Caki2 (cell line): ENCODE measurements around the gene EIF2AK2. TPM values are rescaled to one million over a fixed set of nuclear protein-coding genes. Genes with fewer than 3 reads are reported as not detected.
A peak's percentile ranks its signal among the peaks of the same experiment; 100 is the strongest.

ENCODE experiments used
- DNase-seq: peaks from one replicate; pipeline ENCODE4 v3.0.0-alpha.2; 2015; ENCODE audit warnings: low read depth
- in situ Hi-C: cut with HindIII; loops from 2 replicates; pipeline ENCODE4 v1.10.0; 2016; ENCODE audit warnings: low sequenced_read_pairs, low pct_unique_long_range_greater_than_20kb, mixed read lengths
- total RNA-seq: library from RNA; depleted of rRNA; stranded (reverse); fragments of >200 nt; shearing (Covaris generic); gene quantifications from 2 replicates; pipeline ENCODE4 v1.2.3, GENCODE V29; 2014; ENCODE audit warnings: low replicate concordance

EIF2AK2 gene
- total RNA-seq, 1 experiment from 2014 or later = 17.0 TPM

DNA sequence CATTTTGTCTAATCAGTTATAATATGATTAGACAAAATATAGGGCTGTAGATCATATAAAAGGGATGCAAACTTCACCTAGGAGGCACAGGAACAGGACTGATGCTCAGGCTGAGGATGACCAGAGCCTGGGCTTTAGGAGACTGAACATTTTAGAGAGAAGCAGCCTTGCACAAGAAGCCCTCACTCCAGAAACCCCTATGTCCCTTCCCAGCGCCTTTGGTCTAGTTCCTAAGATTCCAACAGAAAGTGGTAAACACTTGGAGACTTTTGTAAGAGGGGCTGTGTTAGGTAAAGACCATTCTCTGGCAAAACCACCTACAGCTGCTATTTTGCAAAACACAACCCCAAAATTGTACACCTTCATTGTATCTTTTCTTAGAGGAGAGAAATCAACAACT is 39.2 kb downstream of the EIF2AK2 start:
- in situ Hi-C loops = no loop called here
- no peak for DNase-seq

DNA sequence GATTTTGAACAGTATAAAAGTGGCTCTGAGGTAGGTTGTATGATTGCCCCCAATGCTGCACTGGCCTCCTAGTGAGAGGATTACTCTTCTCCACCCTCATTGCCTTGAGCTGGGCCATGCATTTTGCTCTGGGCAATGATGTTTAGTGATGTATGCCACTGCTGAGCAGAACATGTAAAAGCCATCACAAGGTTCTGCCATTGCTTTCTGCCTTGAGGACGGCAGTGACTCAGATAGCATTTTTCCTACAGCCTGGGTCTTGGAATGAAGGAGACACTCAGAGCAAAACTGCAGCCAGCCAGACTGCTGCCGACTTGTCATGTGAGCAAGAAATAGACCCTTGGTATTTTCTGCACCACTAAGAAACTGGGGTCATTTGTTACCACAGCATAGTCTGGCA is 44.8 kb downstream of the EIF2AK2 start:
- in situ Hi-C loops = no loop called here

DNA sequence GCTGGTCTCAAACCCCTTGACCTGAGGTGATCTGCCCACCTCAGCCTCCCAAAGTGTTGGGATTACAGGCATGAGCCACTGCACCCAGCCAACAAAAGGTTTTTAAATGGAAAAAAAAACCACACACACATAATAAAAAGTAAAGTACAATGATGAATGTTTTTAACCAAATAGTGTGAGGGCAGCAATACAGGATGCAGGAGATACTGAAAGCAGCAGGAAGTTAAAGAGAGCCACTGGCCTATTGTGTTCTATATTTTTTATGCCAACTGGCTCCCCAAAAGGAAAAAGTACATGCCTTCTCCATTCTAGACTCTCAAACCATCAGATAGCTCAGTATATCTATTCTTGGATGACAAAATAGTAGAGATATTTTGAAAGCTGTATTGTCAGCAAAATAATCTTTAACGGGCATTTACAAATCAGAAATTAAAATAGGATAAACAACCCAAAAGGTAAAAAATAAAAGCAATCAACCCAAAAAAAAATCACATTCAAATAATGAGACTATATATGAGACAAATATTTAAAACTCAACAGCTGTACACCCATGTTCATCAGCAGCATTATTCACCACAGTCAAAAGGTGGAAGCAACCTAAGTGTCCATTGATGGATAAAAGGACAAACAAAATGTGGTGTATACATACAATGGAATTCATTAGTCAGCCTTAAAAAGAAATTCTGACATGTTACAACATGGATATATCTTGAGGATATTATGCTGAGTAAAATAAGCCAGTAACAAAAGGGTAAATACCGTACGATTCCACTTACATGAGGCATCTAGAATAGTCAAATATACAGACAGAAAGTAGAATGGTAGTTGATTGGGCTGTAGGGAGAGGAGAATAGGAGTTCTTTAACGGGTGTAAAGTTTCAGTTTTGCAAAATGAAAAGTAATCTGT is 46.2 kb downstream of the EIF2AK2 start:
- in situ Hi-C loops = no loop called here
- DNase-seq = no peak

More for the DNA sequence above, 44.8 kb downstream of the EIF2AK2 start:
- DNase-seq = no peak

DNA sequence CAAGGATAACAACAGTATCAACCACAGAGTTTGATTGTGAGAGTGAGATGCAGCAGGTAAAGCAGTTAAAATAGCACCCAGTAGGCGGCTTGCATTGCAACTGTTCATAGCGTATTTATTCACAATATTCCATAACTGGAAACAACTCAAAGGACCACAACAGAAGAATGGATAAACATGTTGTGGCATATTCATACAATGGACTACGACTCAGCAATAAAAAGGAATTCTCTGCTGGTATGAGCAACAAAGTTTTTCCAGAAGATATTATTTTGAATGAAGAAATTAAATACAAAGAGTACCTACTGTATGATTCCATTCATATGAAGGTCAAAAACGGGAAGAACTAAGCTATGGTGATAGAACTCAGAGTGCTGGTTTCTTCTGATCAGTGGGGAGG is 47.3 kb downstream of the EIF2AK2 start:
- DNase-seq = no peak
- in situ Hi-C loops = no loop called here

DNA sequence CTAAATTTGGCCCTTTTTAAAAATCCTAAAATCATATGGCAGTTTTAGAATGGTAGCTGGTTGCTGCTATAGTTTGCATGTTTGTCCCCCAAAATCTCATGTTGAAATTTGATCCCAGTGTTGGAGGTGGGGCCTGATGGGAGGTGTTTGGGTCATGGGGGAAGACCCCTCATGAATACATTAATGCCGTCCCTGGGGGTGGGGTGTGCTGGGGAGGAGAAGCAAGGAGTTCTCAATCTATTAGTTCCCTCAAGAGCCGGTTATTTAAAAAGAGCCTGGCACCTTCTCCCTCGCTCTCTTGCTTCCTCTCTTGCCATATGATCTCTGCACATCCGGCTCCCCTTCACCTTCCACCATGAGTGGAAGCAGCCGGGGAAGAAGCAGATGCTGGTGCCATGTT is 51.6 kb downstream of the EIF2AK2 start:
- no peak for DNase-seq
- in situ Hi-C loops = no loop called here

DNA sequence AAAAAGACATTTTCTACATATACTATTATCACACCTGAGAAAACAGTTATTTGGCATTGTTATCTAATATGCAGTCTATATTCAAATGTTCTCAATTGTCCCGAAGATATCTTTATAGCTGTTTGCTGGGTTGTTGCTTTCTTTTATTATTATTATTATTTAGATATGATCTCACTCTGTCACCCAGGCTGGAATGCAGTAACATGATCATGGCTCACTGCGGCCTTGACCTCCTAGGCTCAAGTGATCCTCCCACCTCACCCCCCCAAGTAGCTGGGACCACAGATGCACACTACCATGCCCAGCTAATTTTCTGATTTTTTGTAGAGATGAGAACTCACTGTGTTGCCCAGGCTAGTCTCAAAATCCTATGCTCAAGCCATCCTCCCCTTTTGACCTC is 52.6 kb downstream of the EIF2AK2 start:
- in situ Hi-C loops = no loop called here
- no peak for DNase-seq

DNA sequence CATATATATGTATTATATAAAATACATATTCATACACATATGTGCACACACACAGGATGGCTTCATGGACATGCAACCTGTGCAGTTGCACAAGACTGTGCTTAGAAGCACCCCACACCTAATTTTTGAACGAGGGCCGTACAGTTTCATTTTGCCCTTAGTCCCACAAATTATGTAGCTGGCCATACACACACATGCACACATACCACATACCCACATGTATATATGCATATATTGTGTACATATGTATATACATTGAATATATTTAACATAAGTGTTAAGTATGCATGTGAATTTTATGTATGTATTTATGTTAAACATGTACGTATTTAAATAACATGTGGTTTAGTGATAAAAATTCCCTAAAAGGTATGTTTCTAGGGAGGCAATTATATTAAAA is 54.2 kb downstream of the EIF2AK2 start:
- in situ Hi-C loops = no loop called here

DNA sequence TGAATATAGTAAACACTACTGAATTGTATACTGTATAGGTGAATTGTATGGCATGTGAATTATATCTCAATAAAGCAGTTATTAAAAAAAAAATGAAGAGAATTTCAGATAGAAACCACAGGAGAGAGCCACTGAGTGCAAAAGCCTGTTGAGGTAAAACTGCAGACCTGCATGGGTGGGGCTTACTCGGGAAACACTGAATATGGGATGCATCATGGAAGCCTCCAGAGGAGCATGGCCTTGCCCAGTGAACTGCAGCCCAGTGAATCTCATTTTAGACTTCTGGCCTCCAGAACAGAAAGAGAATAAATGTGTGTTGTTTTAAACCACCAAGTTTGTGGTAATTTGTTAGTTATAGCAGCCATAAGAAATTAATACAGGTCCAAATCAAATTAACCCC is 56.7 kb downstream of the EIF2AK2 start:
- in situ Hi-C loops = no loop called here
- no peak for DNase-seq

More for the DNA sequence above, 54.2 kb downstream of the EIF2AK2 start:
- DNase-seq = no peak

DNA sequence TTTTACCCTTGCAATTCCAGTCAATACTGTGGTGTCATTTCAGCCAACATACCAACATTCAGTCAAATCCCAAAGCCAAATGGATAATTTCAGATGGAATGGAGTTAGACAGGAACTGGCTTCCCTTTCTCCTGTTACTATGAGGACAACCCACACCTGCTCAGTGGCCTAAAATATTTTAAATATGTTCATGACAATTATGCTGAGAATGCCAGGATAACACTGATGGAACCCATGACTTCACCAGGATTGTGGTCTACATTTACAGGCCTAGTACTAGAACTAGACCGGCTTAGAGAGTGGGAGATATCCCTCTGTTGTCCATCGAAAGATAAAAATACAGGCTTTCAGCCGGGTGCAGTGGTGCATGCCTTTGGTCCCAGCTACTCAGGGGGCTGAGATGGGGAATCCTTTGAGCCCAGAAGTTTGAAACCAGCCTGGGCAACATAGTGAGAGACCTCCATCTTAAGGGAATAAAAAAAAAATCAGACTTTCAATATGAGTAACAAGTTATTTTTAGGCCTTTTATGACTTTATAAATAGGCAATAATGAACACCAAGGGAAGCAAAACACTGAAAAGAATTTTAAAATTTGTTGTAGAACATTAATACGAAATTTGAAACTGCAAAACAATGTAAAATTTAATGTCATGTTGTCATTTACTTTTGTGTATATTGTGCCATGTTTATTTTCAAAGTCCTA is 58.2 kb downstream of the EIF2AK2 start:
- no peak for DNase-seq
- in situ Hi-C loops = no loop called here

DNA sequence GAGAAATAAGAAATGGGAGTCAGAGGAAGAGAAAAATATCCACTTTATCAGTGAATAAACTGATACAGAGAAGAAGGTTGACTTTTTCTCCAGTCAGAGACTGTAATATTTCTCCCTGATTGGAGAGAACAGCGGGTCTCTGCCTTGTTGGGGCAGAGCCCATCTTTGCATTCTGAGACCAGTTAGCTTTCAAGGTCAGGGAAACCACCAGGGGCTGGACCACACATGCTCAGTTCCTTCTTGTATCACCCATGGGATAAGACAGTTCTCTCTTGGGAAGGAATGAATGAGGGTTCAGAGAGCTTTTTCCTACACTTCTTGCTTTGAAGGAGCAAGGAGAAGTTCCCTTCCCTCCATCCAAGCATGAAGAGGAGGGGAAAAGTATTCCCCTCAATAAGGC is 60.2 kb downstream of the EIF2AK2 start:
- in situ Hi-C loops = no loop called here
- no peak for DNase-seq

DNA sequence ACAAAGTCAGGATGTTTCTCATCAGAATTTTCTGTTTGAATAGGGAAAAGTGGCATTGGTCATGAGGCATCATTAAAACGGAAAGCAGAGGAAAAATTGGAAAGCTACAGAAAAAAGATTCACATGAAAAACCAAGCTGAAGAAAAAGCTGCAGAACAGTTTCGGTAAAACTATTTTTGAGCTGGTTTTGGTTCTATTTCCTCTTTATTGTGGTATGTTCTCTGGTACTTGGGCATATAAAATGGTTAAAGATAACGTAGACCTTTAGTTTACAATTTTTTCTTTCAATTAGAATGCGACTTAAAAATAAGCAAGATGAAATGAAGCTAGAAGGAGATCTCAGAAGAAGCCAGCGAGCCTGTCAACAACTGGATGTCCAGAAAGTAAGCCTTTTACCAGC is 64.9 kb downstream of the EIF2AK2 start:
- DNase-seq = no peak
- in situ Hi-C loops = no loop called here

DNA sequence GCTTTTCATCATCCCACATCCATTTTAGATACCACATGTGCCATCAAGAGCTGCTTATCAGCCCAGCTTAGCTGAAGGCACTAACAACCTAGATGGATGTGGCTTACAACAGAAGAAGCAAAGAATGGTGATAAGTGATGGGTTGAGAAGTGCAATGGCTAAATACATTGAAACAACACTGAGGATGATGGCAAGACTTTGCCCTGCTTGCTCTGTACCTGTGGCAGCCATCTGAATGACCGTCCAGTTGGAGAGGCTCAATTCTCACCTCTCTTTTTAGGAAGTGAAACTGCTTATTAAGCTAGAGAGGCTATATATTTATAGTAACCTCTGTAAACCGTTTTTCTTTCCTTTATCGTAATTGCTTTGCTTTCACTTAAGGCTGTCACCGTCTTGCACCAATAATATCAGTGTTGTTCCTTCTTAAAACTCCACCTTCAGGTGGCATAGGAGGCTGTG is 66.7 kb downstream of the EIF2AK2 start:
- in situ Hi-C loops = no loop called here
- no peak for DNase-seq

DNA sequence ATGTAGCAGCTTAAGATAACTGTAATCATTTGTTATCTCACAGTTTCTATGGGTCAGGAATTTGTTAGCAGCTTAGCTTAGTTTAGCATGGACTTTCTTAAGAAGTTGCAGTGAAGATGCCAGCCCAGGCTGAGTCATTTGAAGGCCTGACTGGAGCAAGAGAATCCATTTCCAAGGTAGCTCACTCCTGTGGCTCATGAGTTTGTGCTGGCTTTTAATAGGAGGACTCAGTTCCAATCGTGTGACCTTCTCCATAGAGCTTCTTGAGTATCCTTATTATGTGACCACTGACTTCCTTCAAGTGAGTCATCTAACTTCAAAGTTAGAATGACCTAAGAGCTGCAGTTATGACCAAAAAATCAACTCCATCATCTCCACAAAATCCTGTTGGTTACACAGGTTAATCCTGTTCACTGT is 71.0 kb downstream of the EIF2AK2 start:
- peak; percentile 30 for DNase-seq
- in situ Hi-C loops = no loop called here

DNA sequence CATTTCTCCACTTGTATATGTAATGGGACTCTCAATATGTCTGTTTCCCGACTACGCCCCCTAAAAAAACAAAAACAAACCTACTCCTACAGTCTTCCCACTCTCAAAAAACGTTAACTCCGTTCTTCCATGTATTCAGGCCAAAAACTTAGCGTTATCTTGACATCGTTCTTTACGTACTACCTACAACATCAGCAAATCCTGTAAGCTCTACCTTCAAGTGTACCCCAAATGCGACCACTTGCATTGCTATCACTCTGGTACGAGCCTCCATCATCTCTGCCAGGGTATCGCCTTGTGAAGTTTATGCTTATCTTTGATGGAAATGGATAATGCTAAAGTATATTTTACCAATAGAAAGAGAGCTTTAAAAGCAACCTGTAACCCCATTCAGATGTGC is 72.0 kb downstream of the EIF2AK2 start:
- in situ Hi-C loops = no loop called here
- DNase-seq = no peak

DNA sequence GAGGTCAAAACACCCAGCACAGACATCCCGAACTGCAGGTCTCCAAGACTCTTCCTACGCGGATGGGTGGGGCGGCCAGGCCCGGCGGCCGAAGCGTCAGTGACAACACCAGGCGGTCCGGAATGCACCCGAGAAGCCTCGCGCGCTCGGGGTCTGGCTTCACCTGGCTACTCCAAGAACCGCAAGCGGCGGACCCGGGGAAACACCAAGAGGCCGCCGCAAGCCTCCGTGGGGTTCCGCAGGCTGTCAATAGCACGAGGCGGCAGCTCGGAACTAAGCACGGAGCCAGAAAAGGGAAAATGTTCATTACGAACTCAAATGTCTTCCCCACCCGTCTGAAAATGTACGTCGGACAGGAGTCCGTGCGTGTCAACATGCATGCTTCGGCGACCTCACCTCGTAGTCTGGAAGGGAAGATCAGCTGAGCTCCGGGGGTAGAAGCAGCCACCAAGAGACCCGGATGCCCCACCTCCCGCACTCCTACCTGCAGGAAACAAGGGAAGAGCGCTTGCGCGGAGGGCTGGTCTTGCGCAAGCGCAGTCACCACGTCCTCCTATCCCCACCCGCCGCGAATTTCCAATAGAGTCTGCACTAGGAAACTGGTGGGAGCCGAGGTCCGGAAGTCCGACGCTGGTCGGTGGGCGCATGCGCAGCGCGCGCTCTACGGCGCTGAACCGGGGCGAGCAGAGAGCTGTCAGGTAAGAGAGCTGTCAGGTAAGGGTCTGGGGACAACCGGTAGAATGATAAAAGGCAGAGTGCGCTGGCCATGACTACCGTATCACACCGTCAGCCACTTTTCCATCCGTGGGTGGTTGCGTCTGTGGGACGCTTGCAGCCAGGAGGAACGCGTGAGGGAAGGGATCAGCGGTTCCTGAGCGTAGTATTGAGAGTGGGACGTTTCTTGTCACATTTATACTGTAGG is 72.6 kb downstream of the EIF2AK2 start, which contains the start of the genes GPATCH11 and HEATR5B:
GPATCH11 (plus strand) TSS at position 646 of the 922 bp plus-strand sequence. CDS start 3,864 bp downstream, outside the sequence.
HEATR5B (minus strand) TSS at position 500 of the 922 bp plus-strand sequence. CDS start 958 bp downstream, outside the sequence.
- peak; percentile 96 for DNase-seq
- in situ Hi-C loops = no loop called here

DNA sequence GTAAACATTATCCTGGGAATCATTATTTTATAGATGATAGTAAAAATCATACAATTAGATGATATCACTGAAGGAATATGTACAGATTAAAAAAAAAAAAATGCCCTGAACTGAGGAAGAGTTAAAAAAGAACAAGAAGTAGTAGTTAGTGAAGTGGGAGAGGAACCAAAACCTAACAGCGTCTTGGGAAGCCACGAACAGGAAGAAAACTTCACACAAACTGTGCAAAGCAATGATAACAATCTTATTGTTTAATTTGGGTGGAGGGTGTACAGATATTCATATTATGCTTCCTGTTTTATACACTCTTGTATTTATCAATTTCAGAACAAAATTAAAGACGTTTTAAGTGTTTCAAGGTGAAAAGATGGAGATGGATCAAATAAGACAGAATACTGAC is 76.1 kb downstream of the EIF2AK2 start:
- no peak for DNase-seq
- in situ Hi-C loops = no loop called here

DNA sequence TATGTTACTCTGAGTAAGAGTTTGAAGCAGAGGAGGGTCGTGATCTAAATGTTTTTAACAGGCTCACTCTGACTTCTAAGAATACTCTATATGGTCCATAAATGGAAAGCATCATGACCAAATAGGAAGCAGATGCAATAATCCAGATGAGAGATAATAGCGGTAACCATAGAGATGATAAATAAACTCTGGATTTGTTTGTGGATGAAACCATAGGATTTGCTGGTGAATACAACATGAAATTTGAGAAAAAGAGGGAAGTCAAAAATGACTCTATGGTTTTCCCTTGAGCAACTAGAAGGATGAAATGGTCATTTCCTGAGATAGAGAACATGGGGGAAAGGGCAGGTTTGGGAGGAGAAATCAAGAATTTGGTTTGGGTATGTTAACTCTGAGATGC is 76.5 kb downstream of the EIF2AK2 start:
- in situ Hi-C loops = no loop called here
- no peak for DNase-seq

DNA sequence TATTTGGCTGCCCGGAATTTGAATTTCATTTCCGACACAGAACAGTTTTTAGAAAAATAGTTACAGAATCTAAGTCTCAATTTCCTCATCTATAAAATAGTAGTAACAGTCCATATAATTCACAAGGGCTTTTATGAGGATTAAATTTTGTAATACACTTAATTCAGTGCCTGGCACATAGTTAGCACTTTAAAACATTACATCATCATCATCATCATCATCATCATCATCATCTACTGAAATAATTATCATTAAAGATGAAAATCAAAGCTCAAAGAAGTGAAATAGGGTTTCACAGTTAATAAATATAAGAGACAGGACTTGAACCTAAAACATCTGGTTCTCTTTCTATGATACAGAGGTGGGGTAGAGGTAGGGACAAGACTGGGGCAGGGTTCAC is 85.8 kb downstream of the EIF2AK2 start:
- DNase-seq = no peak
- in situ Hi-C loops = no loop called here
